ENCODE results near the gene ALG12.
"Not testable (repeated sequence)": the region's sequence is repeated elsewhere in the genome, so short reads cannot be mapped to it uniquely, and the experiment has no call there.

Gene ALG12

GRCh38 chr22:49945042-49945794 lies 27.0 kb upstream of the ALG12 start:
- DNase-seq, result not testable (repeated sequence)

GRCh38 chr22:49944399-49944891 lies 26.2 kb upstream of the ALG12 start:
- no peak for DNase-seq

GRCh38 chr22:49943771-49944398 lies 25.6 kb upstream of the ALG12 start:
- no peak for DNase-seq

GRCh38 chr22:49943405-49943765 lies 25.1 kb upstream of the ALG12 start:
- DNase-seq, result no peak

- no peak for DNase-seq
Observed at GRCh38 chr22:49942565-49943404, 24.5 kb upstream of the ALG12 start.

- DNase-seq, result no peak
Observed at GRCh38 chr22:49941507-49942316, 23.5 kb upstream of the ALG12 start.

GRCh38 chr22:49938565-49939136 lies 20.4 kb upstream of the ALG12 start:
- DNase-seq, result no peak

GRCh38 chr22:49937758-49938564 lies 19.7 kb upstream of the ALG12 start:
- DNase-seq, result no peak

GRCh38 chr22:49936973-49937757 lies 18.9 kb upstream of the ALG12 start:
- DNase-seq, result no peak

- peak; percentile 10 for DNase-seq
Observed at GRCh38 chr22:49936018-49936972, 18.1 kb upstream of the ALG12 start.

GRCh38 chr22:49935561-49935960 lies 17.3 kb upstream of the ALG12 start:
- DNase-seq, result no peak

- DNase-seq, result no peak
Observed at GRCh38 chr22:49934891-49935557, 16.8 kb upstream of the ALG12 start.

- DNase-seq, result no peak
Observed at GRCh38 chr22:49934160-49934890, 16.1 kb upstream of the ALG12 start.

GRCh38 chr22:49933236-49934159 lies 15.3 kb upstream of the ALG12 start:
- DNase-seq, result no peak

GRCh38 chr22:49930596-49931412 lies 12.6 kb upstream of the ALG12 start:
- peak; percentile 70 for DNase-seq

GRCh38 chr22:49929994-49930575 lies 11.8 kb upstream of the ALG12 start:
- DNase-seq, result no peak

Data from SHP77 treated with DMSO at 0.1 percent for 48 hours (cell line).